NCI-H187 (cell line): Measurements from ENCODE around the gene CIT.

Experiments used
- DNase-seq, 2 experiments: peaks; one replicate each; lab custom pipeline; 2025; lab: John Stamatoyannopoulos, UW

Gene CIT

GRCh38 chr12:119649202-119649808 lies 227.8 kb downstream of the CIT start:
- no peak for DNase-seq

GRCh38 chr12:119645535-119646059 lies 231.5 kb downstream of the CIT start:
- no peak for DNase-seq

- DNase-seq, result no peak
These were observed 232.2 kb downstream of the CIT start for GRCh38 chr12:119644930-119645329.

GRCh38 chr12:119642986-119643385 lies 234.1 kb downstream of the CIT start:
- DNase-seq, result no peak
